Measurements from ENCODE around the gene RBMS1.

The RBMS1 gene

DNA sequence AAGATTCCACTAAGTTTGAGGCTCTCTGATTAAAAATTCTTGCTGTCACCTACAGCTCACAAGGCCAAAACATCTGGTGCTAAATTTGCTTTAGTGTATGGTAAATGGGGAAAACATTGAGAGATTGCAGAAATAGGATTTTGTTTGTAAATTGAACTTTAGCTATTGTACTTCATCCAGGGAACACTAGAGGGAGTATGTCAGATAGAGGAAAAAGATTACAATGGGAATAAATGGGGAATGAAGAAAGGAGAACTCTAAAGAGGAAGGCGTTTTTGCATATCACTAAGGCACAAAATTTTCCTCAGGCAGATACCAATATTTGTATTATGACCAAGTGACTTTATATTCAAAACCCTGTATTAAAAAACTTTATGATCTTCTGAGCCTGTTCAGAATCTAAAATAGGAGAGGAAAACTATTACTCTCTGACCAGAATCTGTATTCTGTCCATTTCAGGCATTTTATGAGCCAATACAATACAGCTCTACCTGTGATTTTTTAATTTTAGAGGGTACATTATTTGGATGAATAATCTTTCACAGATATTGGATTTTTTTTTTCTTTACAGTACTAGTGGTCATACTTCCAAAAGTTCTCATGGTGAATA, 241.2 kb downstream of the RBMS1 start:
- DNase-seq (ENCODE audit: low spot score): peak; percentile 51

DNA sequence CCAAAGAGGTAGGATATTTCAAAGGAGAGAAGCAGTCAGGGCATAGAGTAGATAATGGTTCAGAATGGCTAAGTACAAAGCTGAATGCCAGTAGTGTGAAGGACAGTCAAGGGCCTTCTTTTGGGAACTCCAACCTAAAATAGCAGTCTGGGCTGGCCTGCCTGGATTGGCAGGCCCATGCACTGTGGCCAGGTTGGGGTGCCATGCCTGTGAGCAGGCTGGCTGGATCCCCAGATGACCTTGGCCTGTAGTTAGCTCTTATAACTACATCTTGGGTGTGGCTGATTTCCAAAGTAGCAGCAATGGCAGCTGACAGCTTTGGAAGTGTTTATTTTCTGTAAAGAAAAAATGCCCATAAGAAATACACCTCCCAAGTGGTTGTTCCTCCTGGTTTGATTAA, 242.0 kb downstream of the RBMS1 start:
- no peak for DNase-seq (ENCODE audit: low spot score)

DNA sequence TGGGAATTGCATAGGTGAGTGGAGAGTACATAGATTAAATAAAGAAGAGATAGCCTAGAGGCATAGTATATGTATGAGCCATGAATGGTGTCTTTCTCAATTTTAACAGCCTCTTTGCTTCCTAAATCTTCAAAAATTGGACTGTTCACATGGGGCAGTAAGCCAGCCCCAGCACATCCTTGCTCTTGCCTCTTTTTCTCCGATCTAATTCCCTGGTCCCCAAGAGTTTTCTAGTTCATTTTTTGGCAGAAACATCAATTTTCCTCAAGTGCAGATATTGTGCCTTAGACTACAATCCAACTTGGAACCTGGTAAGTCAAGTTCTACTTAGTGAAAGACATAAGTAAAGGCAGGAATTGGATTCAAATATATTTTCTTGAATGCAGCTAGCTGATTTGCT, 243.7 kb downstream of the RBMS1 start:
- DNase-seq (ENCODE audit: low spot score): no peak

DNA sequence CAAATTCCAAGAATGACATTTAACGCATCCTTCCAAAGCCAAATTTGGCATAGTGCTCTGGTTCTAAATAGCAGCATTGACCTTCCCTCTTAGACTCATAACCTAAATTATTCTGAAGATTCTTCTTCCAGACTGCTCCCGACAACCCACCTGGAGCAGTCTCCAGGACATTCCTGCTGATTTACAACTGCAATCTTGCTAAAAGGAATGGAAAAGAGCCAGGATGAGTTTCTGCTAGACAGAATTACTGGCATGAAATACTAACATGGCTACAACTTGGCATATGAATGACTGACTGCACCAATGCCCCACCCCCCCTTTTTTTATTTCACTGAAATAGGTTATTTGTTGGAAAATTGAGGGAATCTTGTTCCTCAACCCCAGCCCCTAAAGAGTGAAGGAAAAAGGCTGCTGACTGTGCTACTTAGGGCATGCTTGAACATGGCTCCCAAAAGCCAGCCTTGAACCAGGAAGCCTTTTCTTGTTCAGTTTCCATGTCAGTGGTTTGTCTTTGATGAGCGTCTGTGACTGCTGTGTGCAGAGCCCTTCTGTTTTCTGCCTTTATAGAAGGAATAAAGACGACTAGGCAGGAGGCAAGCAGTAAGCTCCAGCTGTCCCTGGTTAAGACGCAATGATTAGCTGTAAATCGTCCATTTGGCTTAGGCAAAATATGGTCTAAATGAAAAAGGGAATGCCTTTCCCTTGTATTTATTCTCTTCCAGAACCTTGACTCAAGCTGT, 246.1 kb downstream of the RBMS1 start:
- no peak for DNase-seq (ENCODE audit: low spot score)

DNA sequence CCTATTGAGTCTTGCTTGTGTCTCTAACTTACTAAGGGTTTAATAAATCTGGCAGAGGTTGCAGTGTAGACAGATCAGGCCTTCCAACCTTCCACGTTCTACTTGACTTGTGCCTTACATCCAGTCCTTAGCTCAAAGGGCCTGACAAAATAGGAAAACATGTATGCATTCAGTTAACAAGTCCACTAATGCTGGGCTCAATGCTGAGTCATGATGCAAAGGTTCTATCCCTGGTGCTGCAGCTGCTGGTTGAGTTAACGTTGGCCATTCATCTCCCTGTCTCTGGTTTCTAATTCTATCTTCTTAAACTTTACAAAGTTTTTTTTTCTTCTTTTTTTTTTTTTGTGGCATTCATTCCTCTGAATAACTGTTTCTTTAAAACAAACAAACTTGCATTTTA, 247.3 kb downstream of the RBMS1 start:
- no peak for DNase-seq (ENCODE audit: low spot score)

DNA sequence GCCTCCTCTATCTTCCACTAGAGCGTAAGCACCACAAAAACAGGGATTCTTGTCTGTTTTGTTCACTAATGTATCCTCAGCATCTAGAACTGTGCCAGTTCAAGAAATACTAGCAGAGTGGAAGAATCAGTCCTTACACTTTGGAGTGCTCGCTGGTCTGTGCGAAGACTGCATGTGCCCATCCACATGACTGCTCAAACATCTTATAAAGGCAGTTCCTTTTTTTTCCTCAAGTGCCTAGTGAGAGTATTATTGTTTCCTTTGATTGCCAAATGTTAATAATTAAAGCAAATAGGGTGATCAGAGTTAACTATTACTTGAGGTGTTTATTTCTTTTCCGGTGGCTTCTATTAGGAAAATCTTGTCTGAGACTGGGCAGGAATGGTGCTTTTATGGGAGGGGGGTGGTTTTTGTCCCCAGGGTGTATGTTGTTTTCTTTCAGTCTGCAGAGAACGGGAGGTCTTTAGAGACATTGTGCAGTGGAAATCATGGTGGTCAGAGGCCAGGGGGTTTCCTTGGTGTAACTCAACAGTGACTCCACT, 247.9 kb downstream of the RBMS1 start:
- DNase-seq (ENCODE audit: low spot score): no peak

DNA sequence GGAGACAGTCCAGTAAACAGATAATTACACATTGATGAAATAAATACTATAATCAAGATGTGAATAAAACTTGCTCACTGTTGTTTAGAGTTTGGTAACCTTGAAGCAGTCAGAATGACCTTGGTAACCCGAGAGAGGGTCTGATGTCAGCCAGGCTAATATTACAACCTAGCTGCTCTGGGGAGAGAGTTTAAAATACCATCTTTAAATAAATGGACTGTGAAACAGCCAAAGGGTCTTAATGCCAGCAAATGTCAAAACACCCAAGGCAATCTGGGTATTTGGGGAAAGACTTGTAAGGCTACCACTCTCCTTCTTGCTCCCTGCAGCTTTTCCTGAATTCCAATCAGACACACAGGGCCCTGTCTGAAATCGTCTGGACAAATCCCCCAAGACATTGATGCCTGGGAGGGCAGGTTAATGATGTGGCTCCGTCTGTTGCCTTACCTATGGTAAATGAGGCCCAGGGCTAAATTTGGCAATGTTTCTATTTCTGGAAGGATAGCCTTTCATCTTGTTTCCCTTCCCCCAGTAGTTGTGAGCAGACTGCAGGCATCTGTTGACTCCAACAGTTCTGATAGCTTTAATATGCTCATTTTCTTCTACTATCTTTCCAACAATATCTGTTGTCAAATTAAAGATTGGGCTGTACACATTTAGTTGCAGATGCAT, 250.6 kb downstream of the RBMS1 start:
- DNase-seq (ENCODE audit: low spot score): no peak

DNA sequence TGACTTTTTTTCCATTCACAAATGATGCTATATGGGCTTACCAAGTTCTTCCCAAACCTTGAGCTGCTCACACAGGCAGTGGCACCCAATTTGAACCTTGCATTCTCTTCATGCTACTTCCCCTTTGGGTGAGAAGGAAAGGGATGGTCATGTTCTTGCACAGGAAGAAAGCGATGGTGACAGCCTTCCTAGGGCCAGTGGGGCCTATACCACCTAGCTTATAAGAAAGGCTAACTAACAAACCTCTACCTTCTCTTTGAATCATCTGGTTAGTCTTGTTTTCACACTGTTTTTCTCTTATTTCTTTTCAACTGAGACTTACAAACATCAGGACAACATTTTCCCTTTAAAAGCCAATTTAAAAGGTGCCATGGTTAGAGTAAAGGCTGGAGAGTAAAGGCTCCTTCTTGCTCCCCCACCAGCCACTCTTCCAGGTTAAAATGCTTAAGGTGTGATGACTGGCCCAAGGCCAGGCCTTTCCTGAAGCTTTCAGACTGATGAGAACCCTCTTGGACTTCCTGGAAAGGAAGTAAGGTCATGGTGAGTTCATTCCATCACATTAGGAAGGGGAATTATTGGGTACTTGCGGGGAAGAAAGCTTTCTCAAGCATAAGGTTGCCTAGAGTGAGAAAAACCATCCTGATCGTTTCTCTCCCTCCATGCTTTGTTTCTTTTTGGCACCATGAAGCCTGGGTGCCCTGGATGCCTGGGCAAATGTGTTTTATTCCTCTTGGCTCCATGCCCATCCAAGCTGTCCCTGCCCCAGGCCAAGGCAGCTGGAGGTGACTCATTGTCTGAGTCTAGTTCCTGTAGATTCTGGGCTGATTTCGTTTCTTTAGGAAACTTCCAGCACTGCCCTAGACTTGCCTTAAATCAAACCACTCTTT, 252.1 kb downstream of the RBMS1 start:
- peak; percentile 86 for DNase-seq (ENCODE audit: low spot score)

DNA sequence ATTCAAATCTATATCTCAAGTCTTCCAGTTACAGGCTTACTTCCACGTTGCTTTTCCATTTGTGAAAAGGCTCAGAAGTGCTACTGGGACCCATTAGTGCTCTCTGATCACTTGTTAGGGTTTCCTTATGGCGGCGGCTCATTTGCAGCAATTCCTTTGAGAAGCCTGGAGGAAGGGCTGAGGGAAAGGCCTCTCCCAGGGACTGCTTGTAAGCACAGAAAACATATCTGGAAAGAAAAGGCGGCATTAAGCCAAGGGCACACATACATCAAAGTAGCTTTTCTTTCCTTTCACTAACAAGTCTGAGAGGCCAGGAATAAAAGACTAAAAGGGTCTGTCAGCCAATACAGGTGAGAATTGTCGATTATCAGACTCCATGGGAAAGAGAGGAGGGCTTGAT, 254.2 kb downstream of the RBMS1 start:
- DNase-seq (ENCODE audit: low spot score): no peak

DNA sequence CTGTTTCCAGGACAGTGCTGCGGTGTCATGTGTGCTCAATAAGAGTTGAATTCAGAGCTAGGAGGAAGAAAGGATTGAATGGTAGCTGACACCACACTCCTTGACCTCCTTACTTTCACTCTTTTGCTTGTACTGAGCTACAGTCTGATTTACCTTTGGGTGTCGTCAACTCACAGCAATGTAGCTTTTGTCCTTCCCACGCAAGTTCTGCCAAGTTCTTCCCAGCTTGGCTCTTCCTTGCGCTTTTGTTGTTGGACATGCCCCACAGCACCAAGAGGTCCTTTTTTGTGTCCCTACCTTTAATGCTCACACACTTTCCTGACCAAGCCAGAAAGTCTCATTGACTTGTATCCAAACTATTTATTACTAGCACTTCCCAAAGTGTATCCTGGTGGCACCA, 255.2 kb downstream of the RBMS1 start:
- DNase-seq (ENCODE audit: low spot score): no peak

DNA sequence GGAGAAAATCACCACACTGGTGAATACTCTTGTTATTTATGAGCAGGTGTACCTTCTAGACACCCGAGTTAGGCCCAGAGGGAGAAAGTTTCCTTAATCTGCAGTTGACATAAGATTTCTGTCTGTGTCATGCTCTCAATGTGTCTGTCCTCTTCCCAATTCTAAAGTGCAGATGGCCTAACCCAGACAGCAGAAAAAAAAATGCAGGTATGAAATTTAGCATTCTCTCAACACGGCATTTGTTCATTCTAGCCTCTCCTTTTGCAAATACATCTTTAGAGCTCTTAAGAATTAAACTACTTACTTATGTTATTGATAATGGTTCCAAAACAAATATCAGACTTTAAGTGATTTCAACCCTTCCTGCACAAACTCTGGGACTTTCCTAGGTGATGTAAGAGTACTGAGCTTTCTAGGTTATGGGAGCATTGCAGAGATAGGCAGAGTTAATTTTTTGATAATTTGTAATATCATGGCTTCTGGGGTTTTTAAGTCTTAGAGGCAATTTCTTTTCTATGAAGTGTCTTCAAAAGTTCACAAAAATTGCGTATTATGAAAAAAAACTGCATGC, 260.6 kb downstream of the RBMS1 start:
- DNase-seq (ENCODE audit: low spot score): no peak

DNA sequence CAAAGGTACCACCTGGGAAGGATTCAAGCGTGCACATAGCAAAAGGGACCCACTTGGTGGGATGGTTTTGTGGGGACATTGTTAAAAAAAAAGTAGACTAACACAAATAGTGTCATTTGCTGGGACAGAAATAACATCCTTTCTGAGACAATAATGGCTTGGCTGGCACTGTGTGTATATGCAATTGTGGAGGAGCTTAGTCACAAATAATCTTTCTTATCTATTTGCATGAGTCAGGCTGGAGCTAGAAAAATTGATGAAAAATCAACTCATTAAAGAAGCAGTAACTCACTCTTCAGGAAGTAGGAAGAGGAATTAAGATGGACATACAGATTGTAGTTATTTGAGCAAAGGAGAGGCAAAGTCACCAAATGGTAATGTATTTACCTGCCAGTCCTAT, 264.0 kb downstream of the RBMS1 start:
- peak; percentile 33 for DNase-seq (ENCODE audit: low spot score)

DNA sequence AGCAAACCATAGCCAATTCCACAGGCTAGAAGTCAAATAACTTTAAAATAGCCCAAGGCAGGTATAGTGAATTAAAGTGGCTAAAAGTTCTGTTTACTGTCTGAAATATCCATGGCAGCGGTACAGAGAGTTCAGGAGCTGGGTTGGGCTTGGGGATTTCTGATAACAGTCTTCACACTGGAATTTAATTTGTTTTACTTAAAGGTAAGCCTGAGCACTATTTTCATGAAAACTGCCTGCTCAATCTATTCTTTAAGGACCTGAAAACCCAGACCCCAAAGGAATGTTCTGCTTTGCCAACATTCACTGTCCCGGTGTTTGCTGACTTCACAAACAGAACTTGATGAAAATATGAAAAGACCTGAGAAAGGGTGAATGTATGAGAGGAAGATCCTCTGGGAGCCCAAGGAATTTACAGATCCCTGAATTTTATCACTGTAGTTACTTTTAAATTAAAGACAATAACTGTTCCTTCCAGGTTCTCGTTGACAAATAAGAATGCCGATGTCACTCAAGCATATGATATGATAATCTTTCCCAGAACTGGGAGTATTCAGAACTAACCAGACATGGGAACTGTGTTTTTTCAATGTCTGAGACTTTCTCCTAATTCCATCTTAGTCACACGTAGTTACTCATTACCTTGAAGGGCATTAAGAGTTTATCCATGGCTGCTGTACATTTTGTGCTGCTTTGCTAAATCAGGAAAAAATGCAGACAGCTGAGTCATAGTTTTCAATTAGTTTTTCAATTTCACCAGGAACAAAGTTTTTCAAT, 265.3 kb downstream of the RBMS1 start:
- peak; percentile 41 for DNase-seq (ENCODE audit: low spot score)

DNA sequence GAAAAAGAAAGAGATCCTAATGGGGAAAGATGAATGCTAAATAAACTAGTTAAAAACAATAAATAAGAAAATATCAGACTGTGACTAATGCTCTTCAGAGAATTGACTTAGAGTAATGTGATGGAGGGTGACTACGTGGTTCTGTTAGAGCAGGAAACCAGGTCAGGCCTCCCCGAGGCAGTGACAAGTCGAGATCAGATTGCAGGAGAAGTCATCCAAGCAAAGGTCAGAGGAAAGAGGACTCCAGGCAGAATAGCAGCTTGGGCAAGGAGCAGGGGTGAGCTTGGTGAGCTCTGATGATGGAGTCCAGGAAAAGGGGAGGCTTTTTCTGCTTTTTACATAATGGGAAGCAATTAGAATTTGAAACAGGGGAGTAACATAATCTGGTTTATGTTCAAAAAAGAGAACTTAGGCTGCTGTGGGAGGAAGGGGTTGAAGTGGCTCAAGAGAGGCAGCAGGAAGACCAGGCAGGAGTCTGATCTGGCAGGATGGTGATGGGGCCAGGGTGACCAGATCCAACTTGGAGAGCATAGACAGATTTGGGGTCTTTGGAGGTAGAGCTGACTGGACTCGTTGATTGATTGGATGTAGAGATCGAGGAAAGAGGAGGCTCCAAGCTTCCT, 266.2 kb downstream of the RBMS1 start:
- no peak for DNase-seq (ENCODE audit: low spot score)

DNA sequence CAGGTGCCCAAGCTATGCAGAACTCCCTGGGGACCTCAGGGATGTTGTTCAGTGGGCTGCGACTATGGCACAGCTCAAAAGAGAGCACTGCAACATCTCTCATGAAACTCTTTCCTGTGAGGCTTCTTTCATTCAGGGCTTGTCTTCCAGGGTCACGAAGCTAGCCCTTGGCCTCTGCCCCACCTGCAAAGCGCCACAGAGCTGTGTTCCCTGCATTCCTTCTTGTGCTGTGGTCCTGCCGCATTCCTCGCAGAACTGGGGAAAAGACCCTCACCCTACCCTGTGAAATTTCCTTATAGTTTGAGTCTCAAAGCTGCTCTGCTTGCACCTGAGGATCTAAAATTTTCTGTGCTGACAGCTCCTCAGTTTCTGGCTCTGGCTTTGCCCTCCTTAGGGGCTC, 267.2 kb downstream of the RBMS1 start:
- DNase-seq (ENCODE audit: low spot score): no peak

DNA sequence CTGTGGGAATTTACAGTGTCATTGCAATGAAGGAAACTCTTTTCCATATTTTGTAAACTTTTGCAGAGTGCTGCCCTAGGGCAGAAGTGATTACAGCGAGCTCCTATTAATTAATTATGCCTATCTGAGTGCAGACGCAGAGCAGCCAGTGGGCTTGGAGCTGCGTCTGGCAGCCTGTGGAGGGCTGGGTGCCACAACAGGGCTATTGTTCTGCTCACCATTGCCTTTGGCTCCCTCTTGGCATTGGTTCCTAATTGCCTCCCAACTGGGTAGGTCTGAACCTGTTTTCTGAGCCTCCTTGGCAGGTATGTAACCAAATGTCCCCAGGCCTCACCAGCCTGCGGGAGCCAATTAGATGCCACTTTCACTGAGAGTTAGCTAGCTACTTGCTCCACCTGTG, 267.9 kb downstream of the RBMS1 start:
- no peak for DNase-seq (ENCODE audit: low spot score)

DNA sequence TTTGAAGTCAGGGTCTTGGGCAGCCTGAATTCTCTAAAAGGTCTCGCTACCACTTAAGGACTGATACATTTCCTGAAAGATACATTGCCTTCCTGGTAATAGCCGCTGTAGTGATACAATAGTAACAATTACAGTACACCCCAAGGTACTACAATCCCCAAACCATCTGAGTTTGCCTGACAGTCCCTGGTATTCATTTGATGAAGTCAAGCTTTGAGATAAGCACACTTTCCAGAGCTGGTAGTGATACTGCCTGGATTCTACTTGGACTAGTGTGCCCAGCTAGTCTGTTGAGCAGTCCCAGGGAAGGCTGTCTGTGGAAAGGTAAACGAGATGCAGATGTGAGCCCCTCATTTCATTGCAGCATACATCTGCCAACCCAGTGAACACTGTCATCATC, 269.1 kb downstream of the RBMS1 start:
- DNase-seq (ENCODE audit: low spot score): no peak

DNA sequence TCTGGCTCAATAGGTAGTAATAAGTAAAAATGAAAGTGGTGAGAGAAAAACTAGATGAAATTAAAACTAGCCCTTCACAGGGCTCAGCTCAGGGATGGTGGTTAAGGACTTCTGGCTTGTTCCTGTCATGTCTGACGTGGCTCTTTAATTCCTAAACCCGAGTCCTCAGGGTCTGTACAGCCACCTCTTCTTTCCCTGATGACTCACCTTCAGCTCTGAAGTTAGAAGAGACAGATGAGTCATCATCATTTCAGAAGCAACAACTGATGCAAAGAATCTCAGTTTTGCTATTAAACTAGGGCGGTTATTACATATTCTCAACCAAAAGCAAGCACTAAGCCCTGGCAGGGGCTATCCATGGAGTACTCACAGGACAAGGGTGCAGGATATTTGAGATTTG, 269.5 kb downstream of the RBMS1 start:
- DNase-seq (ENCODE audit: low spot score): peak; percentile 87

DNA sequence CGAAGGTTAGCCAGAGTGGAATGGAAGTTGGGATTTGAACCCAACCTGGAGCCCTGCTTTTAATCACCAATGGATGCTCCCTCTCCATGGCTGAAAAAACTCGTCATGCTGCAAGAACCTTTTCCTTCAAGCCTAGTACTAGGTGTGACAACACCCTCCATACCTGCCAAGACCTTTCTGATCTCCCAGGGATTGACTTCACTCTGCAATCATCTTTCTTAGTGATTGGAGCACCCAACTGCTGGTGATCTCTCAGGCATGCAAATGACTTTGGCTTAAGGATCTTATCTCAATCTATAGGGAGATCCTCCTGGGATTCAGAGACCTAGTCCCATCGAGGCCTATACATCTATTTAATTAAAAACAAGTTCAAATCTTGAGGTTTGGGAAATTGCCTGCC, 270.0 kb downstream of the RBMS1 start:
- no peak for DNase-seq (ENCODE audit: low spot score)

DNA sequence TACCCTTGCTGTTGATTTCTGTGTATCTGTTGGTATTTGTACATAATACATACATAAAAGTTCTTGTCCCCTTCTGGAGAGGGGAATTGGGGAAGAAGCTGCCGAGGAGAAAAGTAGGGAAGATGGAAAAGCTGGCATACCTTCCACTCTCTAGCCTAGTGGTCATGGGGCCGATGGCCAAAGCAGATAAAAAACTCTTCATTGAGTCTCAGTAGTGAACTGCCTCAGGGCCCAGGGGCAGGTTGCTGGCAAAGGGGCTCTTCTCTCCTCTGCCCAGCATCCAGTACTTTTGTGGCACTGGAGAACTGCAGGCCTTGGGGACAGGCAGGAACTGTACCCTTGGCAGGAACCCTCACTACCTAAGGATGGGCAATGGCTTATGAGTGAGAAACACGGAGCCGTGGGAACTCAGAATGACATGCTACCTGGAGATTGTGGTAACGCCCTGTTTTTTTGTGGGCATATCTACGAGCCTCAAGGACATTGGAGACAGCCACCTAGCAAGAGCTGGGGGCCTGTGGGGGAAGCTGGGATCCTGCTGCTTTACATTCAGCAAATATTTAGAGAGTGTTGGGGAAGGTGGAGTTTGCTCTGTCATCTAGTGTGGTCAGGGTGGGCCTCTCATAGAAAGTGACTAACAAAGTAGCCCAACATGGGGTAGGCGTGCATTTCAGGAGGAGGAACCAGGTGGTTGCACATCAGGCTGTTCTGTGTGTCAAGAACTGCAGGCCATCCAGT, 270.9 kb downstream of the RBMS1 start:
- DNase-seq (ENCODE audit: low spot score): no peak

All from AG20443 (cell line).